Stimulated activated CD4-positive, alpha-beta T cell treated with anti-CD3 and anti-CD28 coated beads, Interleukin-2, amount 100 ng/mL, for 4 hours (primary cell): Measurements from ENCODE around the gene COX6A2.

Experiments
- DNase-seq: peaks from one replicate; pipeline ENCODE4 v3.0.0-alpha.2; 2020; ENCODE audit warnings: low read depth

COX6A2 gene

DNA sequence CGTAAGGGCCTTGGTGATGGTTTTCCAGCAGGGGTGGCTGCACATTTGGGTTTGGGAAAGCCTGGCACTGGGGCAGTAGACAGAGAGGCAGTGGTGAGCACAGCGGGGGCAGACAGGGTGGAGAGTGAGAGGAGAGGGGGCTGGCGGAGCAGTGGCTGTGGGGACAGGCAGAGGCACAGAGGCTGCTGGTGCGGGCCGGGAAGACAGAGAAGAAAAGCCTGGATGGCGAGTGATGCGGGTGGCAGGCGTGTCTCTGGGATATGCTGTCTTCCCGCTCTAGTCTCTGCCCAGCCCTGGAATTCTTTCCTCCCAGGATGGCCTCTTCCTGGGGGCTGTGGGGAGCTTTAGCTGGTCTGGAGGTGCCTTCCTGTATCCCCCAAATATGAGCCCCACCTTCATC, 18.1 kb downstream of the COX6A2 start:
- DNase-seq: no peak

DNA sequence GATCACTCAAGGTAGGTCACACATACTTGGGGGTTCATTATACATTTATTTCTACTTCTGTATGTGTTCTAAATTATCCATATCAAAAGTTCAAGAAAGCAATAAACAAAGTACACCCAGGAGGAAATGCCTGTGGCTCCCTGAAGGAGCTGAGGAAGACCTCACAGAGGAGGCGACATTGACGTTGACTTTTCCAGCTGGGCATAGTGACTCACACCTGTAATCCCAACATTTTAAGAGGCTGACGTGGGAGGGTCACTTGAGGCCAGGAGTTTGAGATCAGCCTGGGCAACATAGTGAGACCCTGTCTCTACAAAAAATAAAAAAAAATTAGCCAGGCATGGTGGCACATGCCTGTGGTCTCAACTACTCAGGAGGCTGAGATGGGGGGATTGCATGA, 18.7 kb downstream of the COX6A2 start:
- no peak for DNase-seq

- no peak for DNase-seq
Measured at GRCh38 chr16:31407406-31407805, 20.8 kb downstream of the COX6A2 start.

DNA sequence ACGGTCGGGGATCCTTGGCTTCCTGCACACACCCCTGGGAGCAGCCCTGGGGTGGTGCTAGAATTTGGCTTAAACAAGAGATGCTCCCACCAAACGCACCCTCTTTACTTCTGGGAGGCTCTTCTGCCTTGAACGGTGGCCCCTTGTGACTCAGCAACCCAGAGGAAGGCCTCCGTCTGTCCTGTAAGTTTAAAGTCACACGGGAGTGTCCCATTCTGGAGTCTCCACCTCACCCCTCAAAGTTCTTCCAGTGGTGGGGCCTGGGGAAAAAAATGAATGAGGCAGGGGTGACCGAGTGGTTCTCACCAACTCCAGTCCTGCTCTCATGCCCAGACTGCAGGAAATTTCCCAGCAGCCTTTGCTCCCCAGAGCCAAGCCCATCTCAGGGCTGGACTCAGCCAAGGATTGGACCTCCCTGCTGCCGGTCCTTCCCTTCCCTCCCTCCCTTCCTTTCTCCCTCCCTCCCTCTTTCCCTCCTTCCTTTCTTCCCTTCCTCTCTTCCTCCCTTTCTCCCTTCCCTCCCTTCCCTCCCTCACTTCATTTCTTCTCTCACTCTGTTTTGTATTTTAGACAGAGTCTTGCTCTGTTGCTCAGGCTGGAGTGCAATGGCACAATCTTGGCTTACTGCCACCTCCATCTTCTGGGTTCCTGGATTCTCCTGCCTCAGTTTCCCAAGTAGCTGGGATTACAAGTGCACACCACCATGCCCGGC, 23.7 kb downstream of the COX6A2 start:
- no peak for DNase-seq

DNA sequence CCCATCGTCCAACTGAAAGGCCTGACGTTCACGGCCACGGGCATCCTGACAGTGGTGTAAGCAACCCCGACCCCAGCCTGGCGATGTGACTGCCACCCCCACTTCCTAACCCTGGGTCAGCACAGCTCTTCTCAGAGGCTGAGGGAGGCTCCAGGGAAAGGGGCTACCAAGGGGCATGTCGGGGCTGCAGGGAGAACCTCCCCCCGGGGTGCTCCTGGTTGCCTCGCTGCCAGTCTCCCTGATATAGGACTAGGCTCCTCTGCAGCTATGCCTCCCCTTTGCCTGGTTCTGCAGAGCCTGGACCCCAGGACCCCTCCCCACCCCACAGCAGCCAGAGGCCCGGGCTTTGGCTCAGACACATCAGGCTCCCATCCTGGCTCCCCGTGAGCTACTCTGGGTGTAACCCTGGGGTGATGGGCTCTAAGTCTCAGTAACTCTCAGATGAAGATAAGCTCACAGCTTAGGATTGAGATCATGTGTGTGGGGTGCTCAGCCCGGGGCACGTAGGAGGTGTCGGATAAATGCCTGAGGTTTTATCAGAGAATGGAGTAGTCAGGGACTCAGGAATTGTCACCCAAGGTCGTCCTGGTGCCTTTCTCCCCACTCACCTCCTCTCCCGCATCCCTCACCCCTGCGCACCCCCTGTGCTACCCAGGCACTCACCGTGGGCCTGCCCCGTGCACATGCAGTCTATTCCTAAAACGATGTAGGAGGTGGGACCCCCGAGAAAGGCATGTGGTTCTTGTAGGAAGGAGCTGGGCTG, 24.4 kb downstream of the COX6A2 start:
- DNase-seq: no peak

DNA sequence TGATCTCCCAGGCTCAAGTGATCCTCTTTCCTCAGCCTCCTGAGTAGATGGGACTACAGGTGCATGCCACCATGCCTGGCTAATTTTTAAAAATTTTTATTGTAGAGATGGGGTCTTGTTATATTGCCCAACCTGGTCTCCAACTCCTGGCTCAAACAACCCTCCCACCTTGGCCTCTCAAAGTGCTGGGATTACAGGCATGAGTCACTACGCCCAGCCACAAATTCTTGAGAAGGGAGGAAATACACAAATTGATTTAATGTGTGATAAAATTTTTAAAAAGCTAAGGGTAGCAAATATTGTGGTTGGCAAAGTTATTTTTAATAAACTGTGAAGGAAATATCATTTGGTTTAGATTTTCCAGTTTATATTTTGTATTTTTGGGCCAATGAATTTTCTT, 25.5 kb downstream of the COX6A2 start:
- DNase-seq: no peak

GRCh38 chr16:31401436-31401835, 26.7 kb downstream of the COX6A2 start:
- no peak for DNase-seq

DNA sequence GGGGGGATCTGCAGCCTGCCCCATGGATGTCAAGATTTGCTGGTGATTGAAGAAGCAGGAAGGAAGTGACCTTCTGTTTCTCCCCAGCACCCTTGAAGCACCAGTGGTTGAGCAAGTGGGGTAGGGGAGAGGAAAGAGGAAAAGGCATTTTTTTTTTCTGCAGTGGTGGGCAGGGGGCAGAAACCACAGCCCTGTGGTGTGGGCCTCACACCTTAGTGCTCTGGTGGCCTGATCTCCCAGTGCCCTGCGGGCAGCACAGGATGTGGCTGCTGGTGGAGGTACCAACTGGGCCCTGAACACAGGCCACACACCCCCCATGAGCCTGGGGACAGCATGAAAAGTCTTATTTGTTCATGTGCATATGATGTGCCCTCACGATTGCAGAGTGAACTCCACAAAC, 28.0 kb downstream of the COX6A2 start:
- no peak for DNase-seq

- no peak for DNase-seq
Measured at GRCh38 chr16:31397701-31398100, 30.5 kb downstream of the COX6A2 start.

GRCh38 chr16:31397096-31397660, 31.0 kb downstream of the COX6A2 start:
- no peak for DNase-seq

DNA sequence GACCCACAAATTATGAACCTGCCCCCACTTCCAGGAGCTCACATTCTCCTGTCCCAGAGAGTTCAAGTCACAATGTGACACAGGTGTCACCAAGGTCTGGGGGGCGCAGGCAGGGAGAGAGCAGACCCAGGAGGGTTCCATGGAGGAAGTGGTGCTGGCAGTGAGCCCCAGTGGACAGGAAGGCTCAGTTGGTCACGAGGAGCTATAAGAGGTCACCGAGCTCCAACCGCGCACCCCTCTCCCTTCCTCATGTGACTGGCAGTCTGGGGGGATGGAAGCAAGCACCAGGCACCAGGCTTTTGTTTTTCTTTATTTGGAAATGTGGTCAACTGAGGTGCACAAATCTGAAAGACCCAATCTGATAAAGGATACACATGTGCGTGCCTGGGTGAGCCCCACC, 32.5 kb downstream of the COX6A2 start:
- DNase-seq: no peak

- no peak for DNase-seq
Measured at GRCh38 chr16:31393056-31393455, 35.1 kb downstream of the COX6A2 start, which contains the start of gene ITGAD. Gene ITGAD (plus strand): TSS chr16:31393335. CDS start chr16:31393361, 26 bp downstream.

DNA sequence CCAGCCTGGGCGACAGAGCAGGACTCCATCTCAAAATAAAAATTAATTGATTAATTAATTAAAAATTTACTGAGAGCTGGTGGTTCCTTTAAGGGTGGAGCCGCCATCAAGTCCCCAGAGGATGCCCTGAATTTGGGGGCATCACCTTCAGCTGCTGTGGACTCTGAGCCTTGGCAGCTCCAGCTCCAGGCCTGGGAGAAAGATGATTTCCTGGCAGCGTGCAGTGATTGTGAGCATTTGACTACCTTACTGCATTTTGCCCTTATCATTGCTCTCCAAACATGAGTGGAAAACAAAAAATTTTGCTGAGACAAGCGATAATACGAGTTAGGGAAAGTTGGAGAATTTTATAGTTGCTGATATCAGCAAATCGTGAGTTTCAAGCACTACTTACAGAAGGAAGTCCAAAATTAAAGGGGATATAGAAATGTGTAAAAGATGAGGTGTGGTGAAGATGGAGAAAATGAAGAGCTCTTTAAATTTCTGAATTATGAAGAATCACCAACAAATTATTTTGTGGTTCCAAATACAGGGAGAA, 37.6 kb downstream of the COX6A2 start:
- no peak for DNase-seq

DNA sequence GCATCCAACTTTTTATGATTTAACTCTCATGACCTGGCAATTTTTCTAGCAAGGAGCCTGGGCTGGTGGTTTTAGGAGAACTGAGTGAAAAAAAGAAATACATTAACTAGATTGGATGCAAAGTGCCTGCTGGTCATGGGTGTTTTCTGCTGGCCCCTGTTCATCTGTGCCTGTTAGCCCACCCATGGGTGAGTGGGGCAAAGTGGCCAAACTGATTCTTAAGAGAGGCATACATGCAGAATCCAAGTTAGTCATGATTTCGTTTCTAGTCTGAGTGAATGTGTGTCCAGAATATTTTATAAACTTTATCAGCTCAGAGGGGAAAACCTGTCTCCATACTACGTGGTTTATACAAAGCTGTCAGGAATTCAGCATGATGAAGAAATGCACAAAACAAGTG, 39.6 kb downstream of the COX6A2 start:
- DNase-seq: no peak

DNA sequence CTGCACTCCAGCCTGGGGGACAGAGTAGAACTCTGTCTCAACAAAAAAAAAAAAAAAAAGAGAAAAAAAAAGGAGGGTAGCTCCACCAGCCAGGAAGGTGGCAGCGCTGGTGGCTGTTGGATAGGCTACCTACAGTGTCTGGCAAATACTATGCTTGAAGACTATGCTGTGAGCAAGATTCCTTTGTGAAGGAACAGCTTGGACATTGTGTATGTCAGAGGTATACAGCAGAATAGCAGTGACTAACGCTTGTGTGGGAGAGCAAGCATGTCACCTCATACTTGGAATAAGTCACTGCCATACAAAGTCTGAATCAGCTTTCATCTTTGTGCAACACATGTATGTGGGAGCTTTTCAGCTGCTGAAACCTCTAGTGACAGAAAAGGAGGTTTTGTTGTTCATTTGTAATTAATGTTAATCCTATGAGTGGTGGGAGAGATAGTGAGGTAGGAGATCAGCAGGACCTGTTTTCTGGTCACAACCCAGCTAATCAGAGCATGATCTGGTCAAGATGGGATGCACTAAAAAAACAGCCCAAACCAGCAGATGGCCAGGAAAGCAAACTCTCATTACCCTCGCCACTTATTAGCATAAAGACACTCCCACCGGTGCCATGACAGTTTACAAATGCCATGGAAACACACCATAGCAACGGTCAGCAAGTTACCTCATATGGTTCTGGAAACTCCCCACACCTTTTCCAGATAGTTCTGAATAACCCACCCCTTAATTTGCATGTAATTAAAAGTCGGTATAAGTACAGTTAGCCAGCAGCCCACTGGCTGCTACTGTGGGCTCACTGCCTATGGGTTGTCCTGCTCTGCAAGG, 41.8 kb downstream of the COX6A2 start:
- DNase-seq: no peak

GRCh38 chr16:31385680-31386079, 42.5 kb downstream of the COX6A2 start:
- DNase-seq: no peak

DNA sequence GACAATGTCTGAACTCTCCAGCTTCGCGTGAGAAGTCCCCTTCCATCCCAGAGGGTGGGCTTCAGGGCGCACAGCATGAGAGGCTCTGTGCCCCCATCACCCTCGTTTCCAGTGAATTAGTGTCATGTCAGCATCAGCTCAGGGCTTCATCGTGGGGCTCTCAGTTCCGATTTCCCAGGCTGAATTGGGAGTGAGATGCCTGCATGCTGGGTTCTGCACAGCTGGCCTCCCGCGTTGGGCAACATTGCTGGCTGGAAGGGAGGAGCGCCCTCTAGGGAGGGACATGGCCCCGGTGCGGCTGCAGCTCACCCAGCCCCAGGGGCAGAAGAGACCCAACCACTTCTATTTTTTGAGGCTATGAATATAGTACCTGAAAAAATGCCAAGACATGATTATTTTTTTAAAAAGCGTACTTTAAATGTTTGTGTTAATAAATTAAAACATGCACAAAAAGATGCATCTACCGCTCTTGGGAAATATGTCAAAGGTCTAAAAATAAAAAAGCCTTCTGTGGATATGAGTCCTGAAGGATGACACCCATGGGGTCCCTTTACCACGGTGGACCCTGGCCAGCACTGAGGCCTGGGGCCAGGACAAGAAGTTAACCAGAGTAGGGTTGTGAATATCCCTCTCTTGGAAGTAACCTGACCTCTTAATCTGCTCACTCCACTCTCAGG, 45.5 kb downstream of the COX6A2 start:
- peak; percentile 36 for DNase-seq

DNA sequence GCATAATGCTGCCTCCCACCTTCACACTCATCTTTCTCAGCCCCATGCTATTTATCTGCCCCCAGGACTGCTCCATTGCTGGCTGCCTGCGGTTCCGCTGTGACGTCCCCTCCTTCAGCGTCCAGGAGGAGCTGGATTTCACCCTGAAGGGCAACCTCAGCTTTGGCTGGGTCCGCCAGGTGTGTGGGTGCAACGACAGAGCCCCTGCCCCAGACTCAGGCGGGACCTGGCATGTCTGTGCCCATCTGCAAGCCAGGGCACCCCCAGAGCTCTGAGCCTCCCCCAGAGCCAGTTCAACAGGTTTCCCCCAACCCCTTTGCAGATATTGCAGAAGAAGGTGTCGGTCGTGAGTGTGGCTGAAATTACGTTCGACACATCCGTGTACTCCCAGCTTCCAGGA, 48.0 kb downstream of the COX6A2 start:
- no peak for DNase-seq
